ENCODE data around the gene ANKUB1. TPM values are rescaled to one million over a fixed set of nuclear protein-coding genes. Genes with fewer than 3 reads are reported as not detected.

Gene ANKUB1
- total and polyA plus RNA-seq, 10 of the 15 experiments (the other 5 are each of a cell fraction or from before 2014, with no cell fraction given), result 0.08 TPM; not detected in 9

DNA sequence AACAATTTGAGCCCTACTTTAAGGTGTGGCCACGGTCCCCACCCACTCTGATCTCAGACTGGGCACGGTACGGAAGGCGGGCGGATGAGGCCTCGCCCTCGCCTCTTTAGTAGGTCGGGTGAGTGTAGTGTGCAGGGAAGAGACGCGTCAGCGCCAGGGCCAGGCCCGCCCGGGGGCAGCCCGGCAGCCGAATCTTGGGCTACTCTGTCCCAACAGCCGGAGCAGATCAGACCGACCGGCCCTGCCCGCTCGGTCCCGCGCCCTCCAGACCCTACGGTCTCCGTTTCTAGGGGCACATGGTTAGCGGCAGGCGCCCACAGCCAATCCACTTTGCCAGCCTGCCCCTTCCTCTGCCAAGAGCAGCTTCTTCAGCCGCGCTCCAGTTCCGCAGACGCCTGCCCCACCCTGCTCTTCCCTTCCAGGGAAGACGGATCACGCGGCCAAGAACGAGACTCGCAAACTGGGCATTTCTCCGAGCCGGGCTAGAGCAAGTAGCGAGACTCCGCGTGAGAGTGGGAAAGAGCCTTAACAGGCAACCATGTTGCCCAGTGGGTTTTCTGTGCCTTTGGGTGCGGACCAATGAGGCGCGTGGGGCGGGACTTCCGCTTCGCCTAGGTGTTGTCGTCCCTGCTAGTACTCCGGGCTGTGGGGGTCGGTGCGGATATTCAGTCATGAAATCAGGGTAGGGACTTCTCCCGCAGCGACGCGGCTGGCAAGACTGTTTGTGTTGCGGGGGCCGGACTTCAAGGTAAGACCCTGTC is 20.4 kb upstream of the ANKUB1 start, which contains the start of gene RNF13 (continued):
- TF ChIP-seq, protein P1, sequence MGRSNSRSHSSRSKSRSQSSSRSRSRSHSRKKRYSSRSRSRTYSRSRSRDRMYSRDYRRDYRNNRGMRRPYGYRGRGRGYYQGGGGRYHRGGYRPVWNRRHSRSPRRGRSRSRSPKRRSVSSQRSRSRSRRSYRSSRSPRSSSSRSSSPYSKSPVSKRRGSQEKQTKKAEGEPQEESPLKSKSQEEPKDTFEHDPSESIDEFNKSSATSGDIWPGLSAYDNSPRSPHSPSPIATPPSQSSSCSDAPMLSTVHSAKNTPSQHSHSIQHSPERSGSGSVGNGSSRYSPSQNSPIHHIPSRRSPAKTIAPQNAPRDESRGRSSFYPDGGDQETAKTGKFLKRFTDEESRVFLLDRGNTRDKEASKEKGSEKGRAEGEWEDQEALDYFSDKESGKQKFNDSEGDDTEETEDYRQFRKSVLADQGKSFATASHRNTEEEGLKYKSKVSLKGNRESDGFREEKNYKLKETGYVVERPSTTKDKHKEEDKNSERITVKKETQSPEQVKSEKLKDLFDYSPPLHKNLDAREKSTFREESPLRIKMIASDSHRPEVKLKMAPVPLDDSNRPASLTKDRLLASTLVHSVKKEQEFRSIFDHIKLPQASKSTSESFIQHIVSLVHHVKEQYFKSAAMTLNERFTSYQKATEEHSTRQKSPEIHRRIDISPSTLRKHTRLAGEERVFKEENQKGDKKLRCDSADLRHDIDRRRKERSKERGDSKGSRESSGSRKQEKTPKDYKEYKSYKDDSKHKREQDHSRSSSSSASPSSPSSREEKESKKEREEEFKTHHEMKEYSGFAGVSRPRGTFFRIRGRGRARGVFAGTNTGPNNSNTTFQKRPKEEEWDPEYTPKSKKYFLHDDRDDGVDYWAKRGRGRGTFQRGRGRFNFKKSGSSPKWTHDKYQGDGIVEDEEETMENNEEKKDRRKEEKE (IDR thresholded peaks at IDR 0.05), result no peak
- TF ChIP-seq, protein P2, sequence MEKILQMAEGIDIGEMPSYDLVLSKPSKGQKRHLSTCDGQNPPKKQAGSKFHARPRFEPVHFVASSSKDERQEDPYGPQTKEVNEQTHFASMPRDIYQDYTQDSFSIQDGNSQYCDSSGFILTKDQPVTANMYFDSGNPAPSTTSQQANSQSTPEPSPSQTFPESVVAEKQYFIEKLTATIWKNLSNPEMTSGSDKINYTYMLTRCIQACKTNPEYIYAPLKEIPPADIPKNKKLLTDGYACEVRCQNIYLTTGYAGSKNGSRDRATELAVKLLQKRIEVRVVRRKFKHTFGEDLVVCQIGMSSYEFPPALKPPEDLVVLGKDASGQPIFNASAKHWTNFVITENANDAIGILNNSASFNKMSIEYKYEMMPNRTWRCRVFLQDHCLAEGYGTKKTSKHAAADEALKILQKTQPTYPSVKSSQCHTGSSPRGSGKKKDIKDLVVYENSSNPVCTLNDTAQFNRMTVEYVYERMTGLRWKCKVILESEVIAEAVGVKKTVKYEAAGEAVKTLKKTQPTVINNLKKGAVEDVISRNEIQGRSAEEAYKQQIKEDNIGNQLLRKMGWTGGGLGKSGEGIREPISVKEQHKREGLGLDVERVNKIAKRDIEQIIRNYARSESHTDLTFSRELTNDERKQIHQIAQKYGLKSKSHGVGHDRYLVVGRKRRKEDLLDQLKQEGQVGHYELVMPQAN (conservative IDR thresholded peaks at IDR 0.05), result peak; percentile 76
- TF ChIP-seq CHD1 (IDR thresholded peaks at IDR 0.05; ENCODE audit: low read depth, low read length) (0 out of 2 replicates have a peak, but pooled peaks have one; percentile 69), FOXK2 (IDR thresholded peaks at IDR 0.05) (no peak), FOS (IDR thresholded peaks at IDR 0.05; ENCODE audit: borderline replicate concordance, extremely low read depth, insufficient read length) (peak; percentile 98), BMI1 (IDR thresholded peaks at IDR 0.05; ENCODE audit: borderline replicate concordance) (no peak), MEF2B (IDR thresholded peaks at IDR 0.05; ENCODE audit: partially characterized antibody, poor library complexity, severe bottlenecking) (peak; percentile 53), SMAD1 (IDR thresholded peaks at IDR 0.05; ENCODE audit: low read depth, partially characterized antibody) (peak; percentile 24), ASH2L (IDR thresholded peaks at IDR 0.05; ENCODE audit: borderline replicate concordance, low read depth) (no peak), EED (IDR thresholded peaks at IDR 0.05; ENCODE audit: low read depth) (peak; percentile 37; the same call in 1 of the 2 replicates), KAT2A (conservative IDR thresholded peaks at IDR 0.05; ENCODE audit: control insufficient read depth, low read depth, low read length) (no peak), RFX5 (IDR thresholded peaks at IDR 0.05; ENCODE audit: low read depth, low read length) (no peak), SMARCA5 (IDR thresholded peaks at IDR 0.05) (0 out of 2 replicates have a peak, but pooled peaks have one; percentile 34)
- TF ChIP-seq, protein P3, sequence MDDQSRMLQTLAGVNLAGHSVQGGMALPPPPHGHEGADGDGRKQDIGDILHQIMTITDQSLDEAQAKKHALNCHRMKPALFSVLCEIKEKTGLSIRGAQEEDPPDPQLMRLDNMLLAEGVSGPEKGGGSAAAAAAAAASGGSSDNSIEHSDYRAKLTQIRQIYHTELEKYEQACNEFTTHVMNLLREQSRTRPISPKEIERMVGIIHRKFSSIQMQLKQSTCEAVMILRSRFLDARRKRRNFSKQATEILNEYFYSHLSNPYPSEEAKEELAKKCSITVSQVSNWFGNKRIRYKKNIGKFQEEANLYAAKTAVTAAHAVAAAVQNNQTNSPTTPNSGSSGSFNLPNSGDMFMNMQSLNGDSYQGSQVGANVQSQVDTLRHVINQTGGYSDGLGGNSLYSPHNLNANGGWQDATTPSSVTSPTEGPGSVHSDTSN (IDR thresholded peaks at IDR 0.05; ENCODE audit: insufficient replicate concordance, low read depth, low read length), result peak; percentile 96
- TF ChIP-seq, protein P4, sequence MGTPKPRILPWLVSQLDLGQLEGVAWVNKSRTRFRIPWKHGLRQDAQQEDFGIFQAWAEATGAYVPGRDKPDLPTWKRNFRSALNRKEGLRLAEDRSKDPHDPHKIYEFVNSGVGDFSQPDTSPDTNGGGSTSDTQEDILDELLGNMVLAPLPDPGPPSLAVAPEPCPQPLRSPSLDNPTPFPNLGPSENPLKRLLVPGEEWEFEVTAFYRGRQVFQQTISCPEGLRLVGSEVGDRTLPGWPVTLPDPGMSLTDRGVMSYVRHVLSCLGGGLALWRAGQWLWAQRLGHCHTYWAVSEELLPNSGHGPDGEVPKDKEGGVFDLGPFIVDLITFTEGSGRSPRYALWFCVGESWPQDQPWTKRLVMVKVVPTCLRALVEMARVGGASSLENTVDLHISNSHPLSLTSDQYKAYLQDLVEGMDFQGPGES (IDR thresholded peaks at IDR 0.05), result peak; percentile 94
- TF ChIP-seq, protein P5, sequence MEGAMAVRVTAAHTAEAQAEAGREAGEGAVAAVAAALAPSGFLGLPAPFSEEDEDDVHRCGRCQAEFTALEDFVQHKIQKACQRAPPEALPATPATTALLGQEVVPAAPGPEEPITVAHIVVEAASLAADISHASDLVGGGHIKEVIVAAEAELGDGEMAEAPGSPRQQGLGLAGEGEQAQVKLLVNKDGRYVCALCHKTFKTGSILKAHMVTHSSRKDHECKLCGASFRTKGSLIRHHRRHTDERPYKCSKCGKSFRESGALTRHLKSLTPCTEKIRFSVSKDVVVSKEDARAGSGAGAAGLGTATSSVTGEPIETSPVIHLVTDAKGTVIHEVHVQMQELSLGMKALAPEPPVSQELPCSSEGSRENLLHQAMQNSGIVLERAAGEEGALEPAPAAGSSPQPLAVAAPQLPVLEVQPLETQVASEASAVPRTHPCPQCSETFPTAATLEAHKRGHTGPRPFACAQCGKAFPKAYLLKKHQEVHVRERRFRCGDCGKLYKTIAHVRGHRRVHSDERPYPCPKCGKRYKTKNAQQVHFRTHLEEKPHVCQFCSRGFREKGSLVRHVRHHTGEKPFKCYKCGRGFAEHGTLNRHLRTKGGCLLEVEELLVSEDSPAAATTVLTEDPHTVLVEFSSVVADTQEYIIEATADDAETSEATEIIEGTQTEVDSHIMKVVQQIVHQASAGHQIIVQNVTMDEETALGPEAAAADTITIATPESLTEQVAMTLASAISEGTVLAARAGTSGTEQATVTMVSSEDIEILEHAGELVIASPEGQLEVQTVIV (IDR thresholded peaks at IDR 0.05; ENCODE audit: borderline replicate concordance, partially characterized antibody), result peak; percentile 58
- TF ChIP-seq, protein P6, sequence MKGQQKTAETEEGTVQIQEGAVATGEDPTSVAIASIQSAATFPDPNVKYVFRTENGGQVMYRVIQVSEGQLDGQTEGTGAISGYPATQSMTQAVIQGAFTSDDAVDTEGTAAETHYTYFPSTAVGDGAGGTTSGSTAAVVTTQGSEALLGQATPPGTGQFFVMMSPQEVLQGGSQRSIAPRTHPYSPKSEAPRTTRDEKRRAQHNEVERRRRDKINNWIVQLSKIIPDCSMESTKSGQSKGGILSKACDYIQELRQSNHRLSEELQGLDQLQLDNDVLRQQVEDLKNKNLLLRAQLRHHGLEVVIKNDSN (IDR thresholded peaks at IDR 0.05; ENCODE audit: borderline replicate concordance, extremely low read length, insufficient read depth, low read depth, low read length), result peak; percentile 42

All from GM12878 (cell line).